Hematopoietic multipotent progenitor cell treated with erythropoietin and hydrocortisone succinate and interleukin-3 and kit ligand, for 17 days (in vitro differentiated cells): ENCODE data around the gene TSACC.
"Not testable (repeated sequence)": the region's sequence is repeated elsewhere in the genome, so short reads cannot be mapped to it uniquely, and the experiment has no call there.

Experiments used
- DNase-seq: peaks from one replicate; pipeline ENCODE4 v3.0.0-alpha.2; 2015; ENCODE audit warnings: low spot score

TSACC gene

DNA sequence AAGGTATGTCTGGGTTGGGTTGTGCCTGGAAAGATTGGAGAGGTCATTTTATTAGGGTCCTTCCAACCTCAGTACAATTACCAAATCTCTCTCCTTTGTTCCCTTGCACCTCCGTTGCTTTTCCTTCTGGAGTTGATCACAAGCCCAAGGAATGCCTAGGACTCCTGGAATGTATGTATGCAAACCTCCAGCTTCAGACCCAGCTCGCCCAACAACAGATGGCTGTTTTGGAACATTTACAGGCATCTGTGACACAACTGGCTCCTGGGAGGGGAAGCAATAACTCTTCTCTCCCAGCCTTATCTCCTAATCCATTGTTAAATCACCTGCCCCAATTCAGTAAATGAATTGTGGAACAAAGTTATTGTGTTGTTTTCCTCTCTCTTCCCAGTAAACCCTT lies 8.3 kb downstream of the TSACC start:
- no peak for DNase-seq

DNA sequence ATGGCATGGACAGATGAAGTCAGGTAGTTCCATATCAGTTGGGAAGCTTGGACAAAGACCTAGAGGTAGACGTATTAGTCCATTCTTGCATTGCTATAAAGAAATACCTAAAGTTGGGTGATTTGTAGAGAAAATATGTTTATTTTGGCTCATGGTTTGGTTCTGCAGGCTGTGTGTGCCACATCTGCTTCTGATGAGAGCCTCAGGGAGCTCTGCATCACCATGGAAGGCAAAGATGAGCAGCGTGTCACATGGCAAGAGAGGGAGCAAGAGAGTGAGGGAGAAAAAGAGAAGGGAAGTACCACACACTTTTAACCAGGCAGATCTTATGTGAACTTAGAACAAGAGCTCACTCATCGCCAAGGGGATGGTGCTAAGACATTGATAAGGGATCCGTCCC lies 9.0 kb downstream of the TSACC start:
- DNase-seq, result no peak

DNA sequence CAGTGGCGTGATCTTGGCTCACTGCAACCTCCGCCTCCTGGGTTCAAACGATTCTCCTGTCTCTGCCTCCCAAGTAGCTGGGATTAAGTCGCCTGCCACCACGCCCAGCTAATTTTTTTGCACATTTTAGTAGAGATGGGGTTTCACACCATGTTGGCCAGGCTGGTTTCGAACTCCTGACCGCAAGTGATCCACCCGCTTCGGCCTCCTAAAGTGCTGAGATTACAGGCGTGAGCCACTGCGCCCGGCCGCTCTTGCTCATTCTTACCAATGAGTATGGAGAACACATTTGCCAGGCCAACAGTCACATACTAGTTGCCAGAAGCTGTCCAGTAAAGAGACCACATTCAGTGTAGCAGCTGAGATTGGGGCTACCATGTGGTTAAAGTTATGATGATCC lies 14.2 kb downstream of the TSACC start:
- not testable (repeated sequence) for DNase-seq

DNA sequence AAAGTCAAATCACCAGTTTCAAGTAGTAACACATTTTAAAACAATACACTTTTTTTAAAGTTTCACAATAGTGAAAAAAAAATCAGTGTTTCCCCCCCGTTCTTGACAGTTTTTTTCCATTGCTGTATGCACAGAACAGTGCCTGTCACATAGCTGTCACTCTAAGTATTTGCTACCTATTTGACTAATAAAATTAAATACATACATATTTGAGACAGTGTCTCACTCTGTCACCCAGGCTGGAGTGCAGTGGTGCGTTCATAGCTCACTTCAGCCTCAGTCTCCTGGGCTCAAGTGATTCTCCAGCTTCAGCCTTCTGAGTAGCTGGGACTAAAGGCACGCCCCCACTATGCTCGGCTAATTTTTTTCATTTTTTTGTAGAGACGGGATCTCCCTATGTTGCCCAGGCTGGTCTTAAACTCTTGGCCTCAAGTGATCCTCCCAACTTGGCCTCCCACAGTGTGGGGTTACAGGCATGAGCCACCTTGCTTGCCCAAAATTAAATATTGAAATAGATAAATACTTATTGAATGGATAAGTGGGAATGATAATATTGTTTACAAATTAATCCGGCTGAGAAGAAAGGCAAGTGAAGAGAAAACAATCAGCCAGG lies 18.0 kb downstream of the TSACC start:
- no peak for DNase-seq

DNA sequence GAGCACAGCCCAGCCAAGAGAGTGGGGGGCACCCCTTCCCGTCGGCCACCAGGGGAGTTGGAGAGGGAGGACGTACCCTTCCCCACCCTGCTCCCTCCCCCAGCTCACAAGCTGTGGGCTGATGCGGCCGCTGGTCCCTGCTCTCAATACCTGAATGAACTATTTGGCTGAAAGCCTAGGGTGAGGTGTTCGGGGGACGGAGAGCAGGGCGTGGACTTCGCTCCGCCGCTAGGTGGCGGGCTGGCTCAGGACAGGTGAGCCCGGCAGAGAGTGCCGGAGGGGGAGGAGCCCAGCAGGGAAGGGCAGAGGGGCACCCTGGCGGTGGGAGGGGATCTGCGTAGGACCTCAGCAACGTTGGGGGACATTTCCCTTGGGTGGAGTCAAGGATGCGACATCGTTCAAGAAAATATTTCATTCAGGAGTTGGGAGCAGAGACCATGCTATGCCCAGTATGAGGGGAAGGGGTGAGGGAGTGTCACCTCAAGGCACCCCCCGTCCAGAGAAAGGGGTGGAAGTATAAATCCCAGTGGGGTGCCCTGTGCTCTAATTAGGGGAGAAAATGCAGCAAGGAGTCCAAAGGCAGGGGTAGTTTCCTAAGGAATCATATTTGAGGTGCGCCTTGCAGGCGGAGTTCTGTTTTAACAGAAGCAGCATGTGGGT lies 18.7 kb downstream of the TSACC start:
- DNase-seq, result peak; percentile 61

DNA sequence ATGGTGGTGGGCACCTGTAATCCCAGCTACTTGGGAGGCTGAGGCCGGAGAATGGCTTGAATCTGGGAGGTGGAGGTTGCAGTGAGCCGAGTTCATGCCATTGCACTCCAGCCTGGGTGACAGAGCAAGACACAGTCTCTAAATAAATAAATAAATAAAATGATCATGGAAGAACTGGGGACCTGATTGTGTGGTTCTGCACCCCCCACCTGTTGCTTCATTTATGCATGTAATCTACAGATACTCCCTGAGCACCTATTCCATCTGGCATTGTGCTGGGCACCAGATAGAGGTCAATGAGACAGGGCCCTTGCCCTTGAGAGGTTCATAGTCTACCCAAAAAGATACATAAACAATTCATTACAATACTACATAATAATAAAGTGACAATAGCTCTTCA lies 19.7 kb downstream of the TSACC start:
- no peak for DNase-seq

DNA sequence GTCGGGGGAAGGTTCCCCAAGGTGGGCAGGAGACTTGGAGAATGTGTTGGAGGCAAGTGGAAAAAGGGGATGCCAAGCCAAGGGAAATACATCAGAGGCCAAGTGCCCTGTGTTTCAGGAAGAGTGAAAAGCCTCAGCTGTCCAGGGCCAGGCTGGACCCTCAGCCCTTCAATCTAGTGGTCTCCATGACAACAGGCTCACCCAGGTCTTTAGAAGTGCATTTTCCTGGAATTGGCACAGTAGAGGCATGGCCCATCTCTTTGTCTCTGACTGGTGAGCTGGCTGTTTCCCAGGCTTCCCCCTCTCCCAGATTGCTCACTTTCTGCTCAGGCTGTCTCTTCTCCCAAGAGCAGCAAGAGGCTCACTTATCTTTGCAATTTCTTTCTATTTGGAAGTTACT lies 20.3 kb downstream of the TSACC start:
- no peak for DNase-seq

DNA sequence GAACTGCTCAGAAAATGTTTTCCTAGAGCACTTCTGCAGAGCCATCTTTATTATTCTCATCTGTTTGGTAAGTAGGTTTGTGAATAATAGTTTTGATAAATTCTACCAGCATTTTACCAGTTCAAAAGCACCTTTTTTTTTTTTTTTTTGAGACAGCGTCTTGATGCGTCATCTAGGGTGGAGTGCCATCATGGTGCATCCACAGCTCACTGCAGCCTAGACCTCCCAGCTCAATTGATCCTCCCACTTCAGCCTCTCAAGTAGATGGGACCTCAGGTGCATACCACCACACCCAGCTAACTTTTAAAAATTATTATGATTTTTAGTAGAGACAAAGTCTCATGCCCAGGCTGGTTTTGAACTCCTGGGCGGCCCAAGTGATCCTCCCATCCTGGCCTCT lies 20.9 kb downstream of the TSACC start:
- DNase-seq, result no peak

DNA sequence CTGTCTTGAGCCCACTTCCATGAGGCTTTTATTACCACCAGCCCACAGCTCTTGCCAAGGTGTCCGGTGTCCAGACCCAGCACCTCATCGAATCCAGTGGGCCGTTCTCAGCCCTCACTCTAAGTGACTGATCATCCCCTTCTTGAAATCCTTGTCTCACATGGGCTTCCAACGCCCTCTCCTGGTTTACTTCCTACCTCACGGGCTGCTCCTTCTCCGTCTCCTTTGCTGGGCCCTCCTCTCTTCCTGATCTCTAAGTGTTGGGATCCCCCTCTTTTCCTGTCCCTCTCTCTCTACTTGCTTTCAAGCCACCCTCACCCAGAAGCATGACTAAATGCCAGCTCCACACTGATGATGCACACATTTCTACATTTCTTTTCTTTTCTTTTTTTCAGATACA lies 21.6 kb downstream of the TSACC start:
- DNase-seq, result no peak

DNA sequence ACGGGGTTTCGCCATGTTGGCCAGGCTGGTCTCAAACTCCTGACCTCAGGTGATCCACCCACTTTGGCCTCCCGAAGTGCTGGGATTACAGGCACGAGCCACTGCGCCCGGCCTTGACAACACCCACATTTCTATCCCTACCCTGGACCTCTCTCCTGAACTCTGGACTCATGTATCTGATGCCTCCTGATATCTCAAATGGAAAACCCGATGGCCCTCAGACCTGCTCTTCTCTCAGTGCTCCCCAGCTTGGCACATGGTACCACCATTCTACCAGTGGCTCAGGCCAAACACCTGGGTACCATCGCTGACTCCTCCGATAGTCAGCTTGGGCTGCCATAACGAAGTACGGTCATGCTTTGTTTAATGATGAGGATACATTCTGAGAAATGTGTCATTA lies 22.2 kb downstream of the TSACC start:
- DNase-seq, result no peak

DNA sequence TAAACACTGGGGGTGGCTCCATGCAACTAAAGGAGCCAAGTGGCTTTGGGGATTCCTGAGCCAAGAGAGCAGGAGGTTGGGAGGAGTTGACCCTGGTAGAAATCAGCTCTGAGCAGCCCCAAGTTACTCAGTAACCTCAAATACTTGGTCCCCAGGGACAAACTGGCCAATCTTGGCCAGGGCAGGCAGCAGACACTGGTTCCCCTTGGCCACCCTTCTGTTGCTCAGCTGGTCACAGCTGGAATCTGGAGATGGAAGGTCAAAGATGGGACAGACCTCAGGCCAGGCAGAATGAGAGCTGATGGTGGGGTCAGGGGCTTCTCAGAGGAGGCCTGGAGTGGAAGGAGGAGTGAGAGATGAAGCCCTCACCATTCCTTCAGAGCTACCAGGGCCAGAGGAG lies 27.4 kb downstream of the TSACC start:
- DNase-seq, result no peak

DNA sequence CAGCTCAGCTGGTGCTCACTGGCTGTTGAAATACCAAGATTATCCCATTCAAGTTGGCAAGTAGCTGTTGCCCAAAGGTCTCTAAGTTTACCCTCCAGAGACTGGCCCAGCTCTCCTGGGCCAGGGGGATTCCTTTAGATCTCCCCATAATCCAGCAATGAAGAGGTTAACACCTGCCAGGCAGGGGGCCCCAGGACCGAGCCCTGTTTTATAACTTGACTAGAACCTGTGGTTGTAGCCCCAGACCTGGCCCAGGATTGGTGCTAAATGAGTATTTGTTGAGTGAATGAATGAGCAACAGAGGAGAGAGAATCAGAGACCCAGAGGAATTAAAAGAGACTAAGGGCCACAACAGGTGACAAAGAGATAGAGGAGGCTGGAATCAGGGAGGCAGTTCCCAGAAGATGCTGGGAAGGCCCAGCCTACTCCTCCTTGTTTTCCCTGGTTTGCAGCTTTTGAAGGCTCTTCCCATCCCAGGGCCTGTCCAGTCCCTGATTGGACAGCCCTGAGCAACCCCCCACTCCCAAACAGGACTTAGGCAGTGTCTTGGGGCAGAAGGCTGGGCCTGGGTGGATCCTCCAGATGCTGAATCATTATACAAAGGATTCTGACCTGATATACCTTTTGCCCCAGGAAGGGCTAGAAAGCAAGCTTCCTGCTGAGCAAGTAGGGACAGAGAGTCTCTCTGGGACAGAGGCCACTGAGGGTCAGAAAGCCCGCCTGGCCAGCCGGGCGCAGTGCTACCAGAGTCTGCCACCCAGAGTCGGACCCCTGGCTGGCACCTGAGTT lies 28.2 kb downstream of the TSACC start:
- DNase-seq, result no peak

DNA sequence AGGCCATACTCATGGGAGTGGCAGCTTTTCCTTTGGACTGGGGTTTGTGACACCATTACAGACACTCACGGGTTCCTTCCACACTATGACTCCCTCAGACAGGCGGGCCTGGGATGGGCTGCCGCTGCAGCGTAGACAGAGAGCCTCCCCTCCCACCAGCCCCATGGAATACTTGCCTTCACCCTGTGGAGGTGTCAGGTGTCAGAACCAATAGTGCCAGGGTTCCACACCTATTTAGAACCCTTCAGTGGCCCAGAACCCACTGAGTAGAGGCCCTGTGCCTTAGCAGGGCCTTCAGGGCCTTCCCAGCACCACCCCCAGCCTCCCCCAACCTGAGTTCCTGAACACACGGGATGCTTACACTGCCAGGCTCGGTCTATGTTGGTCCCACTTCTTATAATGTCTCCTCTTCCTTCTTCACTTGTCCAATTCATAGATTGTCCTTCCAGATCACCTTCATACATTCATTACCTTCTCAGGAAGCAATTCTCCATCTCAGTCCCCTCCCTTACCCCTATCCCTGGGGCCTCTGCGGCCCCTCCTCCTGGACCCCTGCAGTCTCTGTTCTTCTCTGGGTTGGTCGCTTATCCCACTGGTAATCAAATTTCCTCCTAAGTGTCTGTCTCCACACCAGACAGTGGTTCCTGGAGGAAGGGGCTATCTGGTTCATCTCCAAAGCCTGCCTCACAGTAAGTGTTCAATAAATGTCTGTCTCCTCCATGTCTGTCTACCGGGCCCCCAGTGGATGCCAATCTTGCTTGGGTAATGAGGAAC lies 29.2 kb downstream of the TSACC start:
- DNase-seq, result no peak

DNA sequence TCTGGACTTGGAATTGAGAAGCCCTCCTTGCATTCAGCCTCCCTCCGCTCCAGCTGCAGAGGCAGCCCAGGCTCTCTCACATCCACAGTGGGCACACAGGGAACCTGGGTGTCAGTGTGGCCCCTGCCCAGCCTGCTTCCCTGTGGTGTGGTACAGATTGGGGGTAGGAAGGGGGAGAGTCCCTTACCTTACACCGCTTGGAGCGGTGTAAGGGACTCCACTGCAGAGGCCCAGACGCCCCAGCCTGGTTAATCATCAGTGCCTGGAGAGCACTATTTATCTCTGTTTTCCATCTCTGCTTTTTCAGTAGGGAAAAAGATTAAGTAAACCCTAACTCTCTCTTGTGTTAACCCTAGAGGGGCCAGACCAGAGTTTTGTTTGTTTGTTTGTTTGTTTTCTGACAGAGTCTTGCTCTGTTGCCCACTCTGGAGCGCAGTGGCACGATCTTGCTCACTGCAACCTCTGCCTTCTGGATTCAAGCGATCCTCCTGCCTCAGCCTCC lies 29.9 kb downstream of the TSACC start:
- no peak for DNase-seq

DNA sequence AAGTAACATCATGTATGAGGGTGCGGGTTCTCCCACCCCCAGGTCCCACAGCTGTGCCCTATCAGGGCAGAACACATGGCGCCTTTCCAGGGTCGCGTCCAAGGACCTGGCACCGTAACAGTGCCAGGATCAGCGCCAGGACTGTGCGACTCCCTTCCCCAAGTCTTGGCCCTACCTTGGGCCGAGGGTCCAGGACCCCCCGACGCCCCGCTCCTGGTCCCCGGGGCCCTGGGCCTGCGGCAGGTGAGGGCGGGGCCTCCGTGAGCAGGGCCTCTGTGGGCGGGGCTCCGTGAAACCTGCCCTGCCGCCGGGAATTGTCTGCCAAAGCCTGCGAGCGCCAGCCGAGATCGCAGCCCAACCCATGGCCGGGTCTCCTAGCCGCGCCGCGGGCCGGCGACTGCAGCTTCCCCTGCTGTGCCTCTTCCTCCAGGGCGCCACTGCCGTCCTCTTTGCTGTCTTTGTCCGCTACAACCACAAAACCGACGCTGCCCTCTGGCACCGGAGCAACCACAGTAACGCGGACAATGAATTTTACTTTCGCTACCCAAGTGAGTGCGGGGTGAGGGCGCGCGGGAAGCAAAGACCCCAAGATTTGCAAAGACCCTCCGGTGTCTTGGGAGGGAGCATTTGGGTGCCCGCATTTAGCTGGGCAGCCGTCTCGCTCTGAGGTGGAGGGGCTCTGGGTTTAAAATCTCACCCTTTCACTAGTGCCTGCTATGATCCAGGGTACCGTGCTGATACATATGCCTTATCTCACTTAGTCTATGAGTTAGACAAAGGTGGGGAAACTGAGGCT lies 30.8 kb downstream of the TSACC start, which contains the start of gene RHBG:
Gene RHBG (plus strand): TSS at position 323 of the 796 bp plus-strand sequence. CDS start 39 bp downstream, at position 362.
- no peak for DNase-seq

DNA sequence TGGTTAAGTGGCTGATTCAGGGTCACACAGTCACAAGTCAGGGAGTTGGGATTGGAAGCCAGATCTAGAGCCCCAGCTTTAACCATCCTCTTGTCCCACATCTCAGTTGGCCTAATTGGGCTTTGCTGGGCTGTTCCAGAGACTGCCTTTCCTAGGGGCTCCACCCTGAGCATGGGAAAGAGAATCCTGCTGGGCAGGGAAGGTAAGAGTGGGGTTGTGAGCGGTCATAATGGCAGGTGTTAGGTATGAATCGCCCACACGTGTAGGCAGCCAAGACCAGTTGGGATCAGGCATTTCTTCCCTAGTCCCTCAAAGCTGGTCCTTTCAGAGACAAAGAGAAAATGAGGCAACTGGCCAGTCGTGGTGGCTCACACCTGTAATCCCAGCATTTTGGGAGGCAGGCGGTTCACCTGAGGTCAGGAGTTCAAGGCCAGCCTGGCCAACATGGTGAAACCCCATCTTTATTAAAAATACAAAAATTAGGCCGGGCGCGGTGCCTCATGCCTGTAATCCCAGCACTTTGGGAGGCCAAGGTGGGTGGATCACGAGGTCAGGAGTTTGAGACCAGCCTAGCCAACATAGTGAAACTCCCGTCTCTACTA lies 31.5 kb downstream of the TSACC start:
- not testable (repeated sequence) for DNase-seq

DNA sequence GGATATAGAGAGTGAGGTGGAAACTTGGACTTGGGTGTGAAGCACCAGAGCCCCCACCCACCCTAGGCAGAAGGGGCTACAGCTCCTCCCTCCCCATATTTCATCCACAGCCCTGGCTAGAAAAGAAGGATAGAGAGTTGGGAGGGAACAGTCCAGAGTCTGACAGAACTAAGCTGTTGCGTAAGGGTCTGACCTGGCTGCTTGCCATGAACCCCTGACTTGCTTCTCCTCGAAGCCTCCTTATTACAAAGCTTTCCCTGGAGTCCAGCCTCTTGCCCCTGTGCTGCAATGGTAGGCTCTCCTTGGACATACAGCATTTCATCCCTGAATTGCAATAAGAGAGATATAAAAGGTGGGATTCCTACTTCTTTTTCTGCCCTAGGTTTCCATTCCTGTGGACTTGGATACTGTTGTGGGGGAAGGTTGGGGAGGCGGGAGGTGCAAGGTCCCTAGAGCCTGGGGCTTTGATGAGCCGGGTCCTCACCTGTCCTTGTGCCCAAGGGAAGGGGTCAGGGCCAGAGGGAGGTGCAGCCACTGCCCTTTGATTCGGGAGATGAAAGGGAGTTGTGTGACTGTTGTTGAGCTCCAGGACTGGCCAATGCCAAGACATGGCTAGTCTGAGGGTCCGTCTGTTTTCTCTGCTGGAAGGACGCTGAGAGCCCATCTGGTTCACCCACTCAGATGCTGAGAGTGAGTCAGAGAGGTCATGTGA lies 33.4 kb downstream of the TSACC start:
- no peak for DNase-seq

DNA sequence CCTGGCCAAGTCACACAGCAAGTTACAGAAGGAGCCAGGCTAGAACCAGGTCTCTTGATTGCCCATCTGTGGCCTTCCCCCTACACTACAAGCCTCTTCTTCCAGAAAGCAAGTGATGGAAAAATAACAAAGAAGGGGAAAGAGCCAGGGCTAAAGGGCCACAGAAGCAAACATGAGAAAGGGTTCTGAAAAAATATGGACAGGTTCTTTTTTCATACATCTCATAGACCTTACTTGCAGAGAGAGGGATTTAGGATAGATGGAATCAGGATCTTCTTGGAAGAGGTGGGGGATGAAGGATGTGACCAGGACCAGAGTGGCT lies 33.9 kb downstream of the TSACC start:
- no peak for DNase-seq

DNA sequence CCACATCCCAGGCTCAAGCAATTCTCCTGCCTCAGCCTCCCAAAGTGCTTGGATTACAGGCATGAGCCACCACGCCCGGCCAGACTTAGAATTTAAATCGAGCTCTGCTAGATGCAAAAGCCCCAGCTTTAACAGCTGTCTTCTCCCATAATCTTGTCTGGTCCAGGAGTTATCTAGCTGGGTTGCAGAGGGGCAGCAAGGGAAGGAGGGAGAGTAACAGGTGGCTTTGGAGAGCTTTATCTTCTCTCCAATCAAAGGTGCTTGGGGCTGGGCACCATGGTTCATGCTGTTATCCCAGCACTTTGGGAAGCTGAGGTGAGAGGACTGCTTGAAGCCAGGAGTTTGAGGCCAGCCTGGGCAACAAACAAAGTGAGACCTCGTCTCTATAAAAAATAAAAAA lies 34.5 kb downstream of the TSACC start:
- no peak for DNase-seq

DNA sequence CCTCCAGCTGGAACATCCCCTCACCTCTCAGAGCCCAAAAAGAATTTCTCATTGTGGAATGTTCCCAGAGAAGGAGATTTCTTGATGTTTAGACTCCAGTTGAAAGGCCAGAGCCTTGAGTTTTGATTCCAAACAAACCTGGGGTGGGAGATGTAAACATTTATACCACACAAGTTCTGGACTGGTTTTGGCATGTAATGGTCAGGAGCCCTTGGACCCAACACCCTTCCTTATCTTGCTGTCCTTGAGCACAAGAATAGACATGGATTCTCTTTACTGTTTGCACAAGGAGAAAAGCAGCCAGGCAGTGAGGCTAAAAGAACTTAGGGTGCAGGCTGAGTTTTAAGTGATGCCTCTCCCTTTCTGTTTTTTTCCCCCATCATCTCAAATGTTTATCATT lies 35.2 kb downstream of the TSACC start:
- no peak for DNase-seq

DNA sequence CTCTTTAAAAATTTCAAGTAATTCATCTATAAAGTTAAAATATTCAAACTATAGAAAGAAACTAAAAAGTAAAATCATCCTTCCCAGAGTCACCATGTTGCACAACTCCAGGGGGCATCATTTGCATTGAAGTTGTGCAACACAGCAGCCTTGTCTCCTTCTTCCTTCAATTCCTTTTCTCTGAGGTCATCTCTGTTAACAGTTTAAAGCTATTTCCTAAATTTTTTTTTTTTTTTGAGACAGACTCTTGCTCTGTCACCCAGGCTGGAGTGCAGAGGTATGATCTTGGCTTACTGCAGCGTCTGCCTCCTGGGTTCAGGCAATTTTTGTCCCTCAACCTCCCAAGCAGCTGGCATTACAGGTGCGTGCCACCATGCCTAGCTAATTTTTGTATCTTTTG lies 37.8 kb downstream of the TSACC start:
- no peak for DNase-seq
